Lower leg skin (tissue), 4 donors: ENCODE data around the gene TTBK1. TPM values are rescaled to one million over a fixed set of nuclear protein-coding genes. Genes with fewer than 3 reads are reported as not detected.

Experiments used
- DNase-seq, 2 donors: peaks; one replicate each; pipeline ENCODE4 v3.0.0-alpha.2; 2019; ENCODE audit warnings: low spot score in 2 of 2
- H3K4me3 ChIP-seq: fragments of 200-600 bp; sonication (generic); 2 replicates; pipeline ENCODE4 v1.5.1; 2017; ENCODE audit warnings: mild to moderate bottlenecking, low read depth; ENCODE audit not compliant: poor library complexity, severe bottlenecking
- CTCF ChIP-seq, 3 donors: fragments of 450-650 bp; IDR thresholded peaks; one replicate each; pipeline ENCODE4 v1.5.1; 2016; ENCODE audit warnings: antibody characterized with exemption in 3 of 3, mild to moderate bottlenecking in 3 of 3, moderate library complexity in 2 of 3
- POLR2A ChIP-seq, 2 donors: fragments of 450-650 bp; IDR thresholded peaks; one replicate each; pipeline ENCODE4 v1.6.1; 2016 to 2017; ENCODE audit warnings: antibody characterized with exemption in 2 of 2, mild to moderate bottlenecking in 1 of 2, moderate library complexity in 1 of 2
- WGBS, 2 donors: methylation state at CpG; one replicate each; pipeline ENCODE4 v1.1.5; 2018; 5-methylcytosine and 5-hydroxymethylcytosine counted together
- intact Hi-C: fragments of 100-400 bp; cut with DNase I; formaldehyde crosslinking; loops from one replicate; pipeline ENCODE4 v1.15.0; 2023; ENCODE audit warnings: low total_unique reads
- total RNA-seq, 4 donors: library from RNA; depleted of rRNA; stranded (reverse); fragments of >200 nt; gene quantifications; one replicate each; pipeline ENCODE4 v1.1.0, GENCODE V29; 2016

Gene TTBK1
- total RNA-seq, 4 donors from 2014 or later, result 0.08 TPM; not detected in 3

GRCh38 chr6:43219814-43220213 lies 23.5 kb upstream of the TTBK1 start:
- no peak for DNase-seq
- TF ChIP-seq POLR2A (IDR thresholded peaks at IDR 0.05) (no peak), CTCF (IDR thresholded peaks at IDR 0.05) (no peak)
- intact Hi-C loops, result no loop called here
- 86 to 93% methylated on average over 7 of the region's 7 CpGs for WGBS, 2 donors
- no peak overlapping the region for H3K4me3 ChIP-seq

- WGBS, 2 donors, result 85 to 90% methylated on average over 16 of the region's 16 CpGs
- intact Hi-C loops, result no loop called here
- H3K4me3 ChIP-seq, result no peak overlapping the region
- no peak for DNase-seq
- TF ChIP-seq CTCF (IDR thresholded peaks at IDR 0.05) (no peak), POLR2A (IDR thresholded peaks at IDR 0.05) (no peak)
Observed at GRCh38 chr6:43220439-43220951, 22.8 kb upstream of the TTBK1 start.

- H3K4me3 ChIP-seq, result no peak overlapping the region
- intact Hi-C loops, result no loop called here
- TF ChIP-seq CTCF (IDR thresholded peaks at IDR 0.05) (no peak), POLR2A (IDR thresholded peaks at IDR 0.05) (no peak)
- no peak for DNase-seq
- WGBS, 2 donors, result 66 to 68% methylated on average over 18 to 19 of the region's 20 CpGs
Observed at GRCh38 chr6:43221046-43221972, 22.0 kb upstream of the TTBK1 start.

- DNase-seq, result no peak
- TF ChIP-seq POLR2A (IDR thresholded peaks at IDR 0.05) (no peak), CTCF (IDR thresholded peaks at IDR 0.05) (no peak)
- no peak overlapping the region for H3K4me3 ChIP-seq
- WGBS, 2 donors, result 82 to 83% methylated on average over 15 of the region's 15 CpGs
- intact Hi-C loops, result no loop called here
Observed at GRCh38 chr6:43222418-43223059, 20.7 kb upstream of the TTBK1 start.

- H3K4me3 ChIP-seq, result no peak overlapping the region
- TF ChIP-seq POLR2A (IDR thresholded peaks at IDR 0.05) (no peak), CTCF (IDR thresholded peaks at IDR 0.05) (no peak)
- no peak for DNase-seq
- 83 to 89% methylated on average over 14 of the region's 14 CpGs for whole genome bisulfite sequencing, 2 donors
- intact Hi-C loops, result no loop called here
Observed at GRCh38 chr6:43223175-43223574, 20.1 kb upstream of the TTBK1 start.
